ENCODE measurements around the gene CD99.
"Not testable (repeated sequence)": the region's sequence is repeated elsewhere in the genome, so short reads cannot be mapped to it uniquely, and the experiment has no call there.

The CD99 gene

DNA sequence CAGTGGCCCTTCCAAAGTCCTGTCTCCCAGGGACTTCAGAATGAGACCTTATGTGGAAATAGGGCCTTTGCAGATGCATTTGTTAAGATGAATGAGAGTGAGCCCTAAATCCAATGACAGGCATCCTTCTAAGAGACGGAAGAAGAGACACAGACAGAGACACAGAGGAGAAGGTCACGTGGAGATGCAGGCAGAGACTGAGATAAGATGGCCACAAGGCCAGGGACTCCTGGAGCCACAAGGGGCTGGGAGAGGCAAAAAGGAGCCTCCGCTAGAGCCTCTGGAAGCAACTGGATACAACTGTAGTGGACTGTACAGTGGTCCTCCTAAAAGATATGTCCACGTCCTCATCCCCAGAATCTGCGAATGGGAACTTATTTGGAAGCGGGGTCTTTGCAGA, 19.0 kb upstream of the CD99 start:
- no peak for DNase-seq (ENCODE audit: low read depth, low spot score)
- TF ChIP-seq, protein P1, sequence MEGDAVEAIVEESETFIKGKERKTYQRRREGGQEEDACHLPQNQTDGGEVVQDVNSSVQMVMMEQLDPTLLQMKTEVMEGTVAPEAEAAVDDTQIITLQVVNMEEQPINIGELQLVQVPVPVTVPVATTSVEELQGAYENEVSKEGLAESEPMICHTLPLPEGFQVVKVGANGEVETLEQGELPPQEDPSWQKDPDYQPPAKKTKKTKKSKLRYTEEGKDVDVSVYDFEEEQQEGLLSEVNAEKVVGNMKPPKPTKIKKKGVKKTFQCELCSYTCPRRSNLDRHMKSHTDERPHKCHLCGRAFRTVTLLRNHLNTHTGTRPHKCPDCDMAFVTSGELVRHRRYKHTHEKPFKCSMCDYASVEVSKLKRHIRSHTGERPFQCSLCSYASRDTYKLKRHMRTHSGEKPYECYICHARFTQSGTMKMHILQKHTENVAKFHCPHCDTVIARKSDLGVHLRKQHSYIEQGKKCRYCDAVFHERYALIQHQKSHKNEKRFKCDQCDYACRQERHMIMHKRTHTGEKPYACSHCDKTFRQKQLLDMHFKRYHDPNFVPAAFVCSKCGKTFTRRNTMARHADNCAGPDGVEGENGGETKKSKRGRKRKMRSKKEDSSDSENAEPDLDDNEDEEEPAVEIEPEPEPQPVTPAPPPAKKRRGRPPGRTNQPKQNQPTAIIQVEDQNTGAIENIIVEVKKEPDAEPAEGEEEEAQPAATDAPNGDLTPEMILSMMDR (IDR thresholded peaks at IDR 0.05; ENCODE audit: low read depth, low read length): no peak
- in situ Hi-C loops (cut with HindIII; ENCODE audit: low sequenced_read_pairs): no loop called here
- no peak overlapping the region for H3K4me3 ChIP-seq (ENCODE audit: low read depth, low read length)

GRCh38 chrX:2673611-2674010, 17.5 kb upstream of the CD99 start:
- TF ChIP-seq, protein P1 (IDR thresholded peaks at IDR 0.05; ENCODE audit: low read depth, low read length): no peak
- no peak overlapping the region for H3K4me3 ChIP-seq (ENCODE audit: low read depth, low read length)
- in situ Hi-C loops (cut with HindIII; ENCODE audit: low sequenced_read_pairs): no loop called here
- no peak for DNase-seq (ENCODE audit: low read depth, low spot score)

DNA sequence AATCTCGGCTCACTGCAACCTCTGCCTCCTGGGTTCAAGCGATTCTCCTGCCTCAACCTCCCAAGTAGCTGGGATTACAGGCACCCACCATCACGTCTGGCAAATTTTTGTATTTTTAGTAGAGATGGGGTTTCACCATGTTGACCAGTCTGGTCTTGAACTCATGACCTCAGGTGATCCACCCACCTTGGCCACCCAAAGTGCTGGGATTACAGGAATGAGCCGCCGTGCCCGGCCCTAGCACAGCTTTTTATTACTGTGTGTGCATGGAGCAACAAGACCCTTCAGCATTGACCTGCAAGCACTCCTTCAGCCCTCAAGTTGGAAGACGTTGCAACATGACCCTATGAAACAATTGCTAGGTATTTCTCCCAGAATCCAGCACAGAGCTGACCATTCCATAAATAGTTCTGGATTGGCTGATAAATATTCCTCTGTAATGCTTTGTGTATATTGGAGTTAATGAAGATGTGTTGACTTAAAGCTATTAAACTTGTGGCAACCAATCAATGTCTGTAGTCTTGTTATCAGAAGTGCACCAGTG, 15.4 kb upstream of the CD99 start:
- DNase-seq (ENCODE audit: low read depth, low spot score); H3K4me3 ChIP-seq (ENCODE audit: low read depth, low read length); in situ Hi-C loops (cut with HindIII; ENCODE audit: low sequenced_read_pairs): not testable (repeated sequence)

DNA sequence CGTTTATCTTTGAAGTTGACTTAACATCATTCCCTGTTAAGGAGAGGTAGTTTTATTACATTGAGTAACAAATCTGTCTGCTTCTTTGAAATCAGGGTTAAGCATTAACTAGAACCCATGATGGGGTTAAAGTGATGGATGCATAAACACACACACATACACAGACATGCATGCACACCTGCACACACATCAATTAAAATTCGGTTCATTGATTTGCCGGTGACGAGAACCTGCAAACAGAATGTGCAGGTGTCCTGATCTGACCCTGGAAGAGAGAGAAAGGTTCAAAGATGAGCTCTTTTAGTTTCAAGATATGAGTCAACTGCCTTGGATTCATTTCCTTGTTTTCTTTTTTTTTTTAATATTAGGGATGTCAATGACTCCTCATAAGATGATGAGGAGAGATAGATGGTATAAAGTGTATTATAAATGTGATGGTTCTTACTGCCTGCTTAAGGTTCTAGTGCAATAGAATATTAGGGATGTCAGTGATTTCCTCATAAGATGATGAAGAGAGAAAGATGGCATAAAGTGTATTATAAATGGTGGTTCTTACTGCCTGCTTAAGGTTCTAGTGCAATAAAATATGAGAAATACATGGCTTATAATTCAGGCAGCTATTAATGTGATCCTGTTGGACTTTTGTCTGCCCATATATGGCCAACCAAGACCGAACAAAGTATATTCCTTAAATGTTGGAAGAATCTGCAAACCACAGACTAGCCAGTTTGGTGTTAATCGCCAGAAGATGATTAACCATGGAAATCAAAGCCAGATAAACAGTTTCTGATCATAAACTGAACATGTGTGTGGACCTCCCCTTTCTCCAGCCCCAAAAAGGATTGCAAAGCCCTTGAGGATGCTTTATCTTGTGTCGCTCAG, 14.1 kb upstream of the CD99 start:
- peak; percentile 37 for DNase-seq (ENCODE audit: low read depth, low spot score)
- in situ Hi-C loops (cut with HindIII; ENCODE audit: low sequenced_read_pairs): no loop called here
- TF ChIP-seq, protein P1 (IDR thresholded peaks at IDR 0.05; ENCODE audit: low read depth, low read length): no peak
- H3K4me3 ChIP-seq (ENCODE audit: low read depth, low read length): no peak overlapping the region

DNA sequence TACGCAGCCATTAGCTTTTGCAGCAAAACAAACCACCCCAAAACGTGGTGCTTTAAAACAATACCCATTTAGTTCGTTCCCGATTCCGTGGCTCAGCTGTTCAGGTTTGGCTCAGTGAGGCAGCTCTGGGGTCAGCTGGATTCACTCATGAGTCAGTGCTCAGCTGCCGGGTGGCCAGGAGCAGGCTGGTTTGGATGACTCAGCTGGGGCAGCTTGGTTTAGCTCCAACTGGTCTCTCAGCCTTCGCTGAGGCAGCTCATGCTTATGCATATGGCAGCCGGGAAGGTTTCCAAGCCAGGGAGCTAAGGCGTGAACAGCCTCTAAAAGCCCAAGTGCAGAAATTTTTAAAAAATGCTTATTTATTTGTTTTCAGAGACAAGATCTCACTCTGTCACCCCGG, 13.3 kb upstream of the CD99 start:
- peak; percentile 98 for DNase-seq (ENCODE audit: low read depth, low spot score)
- TF ChIP-seq, protein P1 (IDR thresholded peaks at IDR 0.05; ENCODE audit: low read depth, low read length): no peak
- in situ Hi-C loops (cut with HindIII; ENCODE audit: low sequenced_read_pairs): no loop called here
- H3K4me3 ChIP-seq (ENCODE audit: low read depth, low read length): no peak overlapping the region

DNA sequence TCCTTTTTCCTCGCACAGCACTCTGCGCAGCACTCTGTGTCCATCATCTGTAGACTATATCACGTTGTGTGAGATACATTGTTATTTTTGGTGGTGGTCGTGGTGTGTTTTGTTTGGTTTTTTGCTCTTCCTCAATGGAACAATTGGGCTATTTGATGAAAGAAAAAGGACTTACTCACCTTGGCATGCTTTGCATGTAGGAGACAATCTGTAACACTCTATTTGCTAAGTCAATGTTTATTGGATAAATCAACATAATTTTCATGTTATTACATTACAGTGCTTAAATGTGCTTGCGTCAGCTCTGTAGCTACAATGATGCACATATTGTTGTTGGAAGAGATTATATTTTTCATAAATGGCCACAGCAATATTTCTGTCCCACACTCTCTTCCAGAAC, 12.5 kb upstream of the CD99 start:
- in situ Hi-C loops (cut with HindIII; ENCODE audit: low sequenced_read_pairs): no loop called here
- no peak overlapping the region for H3K4me3 ChIP-seq (ENCODE audit: low read depth, low read length)
- no peak for DNase-seq (ENCODE audit: low read depth, low spot score)
- TF ChIP-seq, protein P1 (IDR thresholded peaks at IDR 0.05; ENCODE audit: low read depth, low read length): no peak

Data from astrocyte of the spinal cord (primary cell).